HEK293 (cell line): Measurements from ENCODE around the gene KANK3.
A peak's percentile ranks its signal among the peaks of the same experiment; 100 is the strongest.

Experiments used
- CTCF ChIA-PET: fragments of 350-600 bp; formaldehyde crosslinking; extraction: SDS; loops from one replicate; lab custom pipeline; 2021; ENCODE audit warnings: antibody characterized with exemption; lab: Yijun Ruan, JAX
- POLR2A ChIA-PET: fragments of 300-600 bp; formaldehyde crosslinking; extraction: SDS; loops from one replicate; lab custom pipeline; 2020; ENCODE audit warnings: antibody characterized with exemption, inconsistent platforms; lab: Yijun Ruan, JAX
- H3K27ac ChIP-seq: fragments of 200-500 bp; sonication (Bioruptor generic); 2 replicates; pipeline ENCODE4 v1.5.1; 2014; ENCODE audit warnings: low read depth, low read length, control low read depth, inconsistent platforms; ENCODE audit errors: extremely low read depth
- H3K36me3 ChIP-seq, 2 experiments: fragments of 200-500 bp in 1 of 2; sonication (Bioruptor generic) in 1 of 2; 1 replicate in 1 of 2; 2 replicates in 1 of 2; pipeline ENCODE4 v1.5.1; 2014 to 2017; ENCODE audit warnings: inconsistent platforms in 2 of 2, low read length in 2 of 2; ENCODE audit not compliant: control insufficient read depth in 2 of 2, insufficient read depth in 1 of 2
- H3K4me1 ChIP-seq: fragments of 200-500 bp; sonication (Bioruptor generic); 2 replicates; pipeline ENCODE4 v1.5.1; 2014; ENCODE audit warnings: mild to moderate bottlenecking, low read length, inconsistent platforms; ENCODE audit not compliant: control insufficient read depth, insufficient read depth
- H3K4me3 ChIP-seq: 2 replicates; pipeline ENCODE4 v1.5.1; 2011; ENCODE audit warnings: low read depth, mild to moderate bottlenecking, control low read depth, low read length, moderate library complexity
- H3K9me3 ChIP-seq: fragments of 200-500 bp; sonication (Bioruptor generic); 2 replicates; pipeline ENCODE4 v1.5.1; 2014; ENCODE audit warnings: low read depth, low read length, inconsistent platforms; ENCODE audit not compliant: control insufficient read depth, insufficient read depth
- HIC1 ChIP-seq: fragments of 450-650 bp; formaldehyde crosslinking; IDR thresholded peaks from 2 replicates; pipeline ENCODE4 v1.5.1; 2016; ENCODE audit warnings: missing biosample characterization, missing genetic modification characterization
- KLF7 ChIP-seq: fragments of 450-650 bp; formaldehyde crosslinking; IDR thresholded peaks from 2 replicates; pipeline ENCODE4 v1.5.1; 2016; ENCODE audit warnings: missing biosample characterization, missing genetic modification characterization, borderline replicate concordance
- PRDM10 ChIP-seq: fragments of 450-650 bp; formaldehyde crosslinking; IDR thresholded peaks from 2 replicates; pipeline ENCODE4 v1.5.1; 2016; ENCODE audit warnings: missing biosample characterization, missing genetic modification characterization
- SETDB1 ChIP-seq: IDR thresholded peaks from one replicate; pipeline ENCODE4 v1.6.1; 2017; ENCODE audit warnings: mild to moderate bottlenecking, low read length, moderate library complexity, mixed read lengths; ENCODE audit not compliant: insufficient read length
- SP7 ChIP-seq: fragments of 450-650 bp; formaldehyde crosslinking; IDR thresholded peaks from 2 replicates; pipeline ENCODE4 v1.5.1; 2016; ENCODE audit warnings: missing biosample characterization, missing genetic modification characterization
- ZBTB48 ChIP-seq: fragments of 450-650 bp; formaldehyde crosslinking; IDR thresholded peaks from 2 replicates; pipeline ENCODE4 v1.5.1; 2016; ENCODE audit warnings: missing biosample characterization, missing genetic modification characterization
- ZEB2 ChIP-seq: fragments of 450-650 bp; formaldehyde crosslinking; IDR thresholded peaks from 2 replicates; pipeline ENCODE4 v1.5.1; 2016; ENCODE audit warnings: missing biosample characterization, missing genetic modification characterization
- ZNF148 ChIP-seq: fragments of 450-650 bp; formaldehyde crosslinking; IDR thresholded peaks from 2 replicates; pipeline ENCODE4 v1.5.0; 2017; ENCODE audit warnings: missing biosample characterization, missing genetic modification characterization, borderline replicate concordance
- ZNF311 ChIP-seq: fragments of 450-650 bp; formaldehyde crosslinking; IDR thresholded peaks from 2 replicates; pipeline ENCODE4 v1.5.1; 2017; ENCODE audit warnings: missing biosample characterization, missing genetic modification characterization, borderline replicate concordance
- ZNF398 ChIP-seq: fragments of 450-650 bp; formaldehyde crosslinking; IDR thresholded peaks from 2 replicates; pipeline ENCODE4 v1.5.1; 2017; ENCODE audit warnings: missing biosample characterization, missing genetic modification characterization
- ZNF48 ChIP-seq: fragments of 450-650 bp; formaldehyde crosslinking; IDR thresholded peaks from 2 replicates; pipeline ENCODE4 v1.5.1; 2016; ENCODE audit warnings: missing biosample characterization, missing genetic modification characterization
- ZNF544 ChIP-seq: fragments of 450-650 bp; formaldehyde crosslinking; IDR thresholded peaks from 2 replicates; pipeline ENCODE4 v1.5.0; 2017; ENCODE audit warnings: missing biosample characterization, missing genetic modification characterization
- ZNF621 ChIP-seq: fragments of 450-650 bp; formaldehyde crosslinking; IDR thresholded peaks from 2 replicates; pipeline ENCODE4 v1.5.1; 2017; ENCODE audit warnings: missing biosample characterization, missing genetic modification characterization
- ZNF629 ChIP-seq: fragments of 450-650 bp; formaldehyde crosslinking; IDR thresholded peaks from 2 replicates; pipeline ENCODE4 v1.5.1; 2017; ENCODE audit warnings: missing biosample characterization, missing genetic modification characterization
- ZNF645 ChIP-seq: fragments of 450-650 bp; formaldehyde crosslinking; IDR thresholded peaks from 2 replicates; pipeline ENCODE4; 2016; ENCODE audit warnings: missing biosample characterization, missing genetic modification characterization
- ZNF747 ChIP-seq: fragments of 450-650 bp; formaldehyde crosslinking; IDR thresholded peaks from 2 replicates; pipeline ENCODE4 v1.5.1; 2016; ENCODE audit warnings: missing biosample characterization, missing genetic modification characterization
- ZSCAN5A ChIP-seq: fragments of 450-650 bp; formaldehyde crosslinking; IDR thresholded peaks from 2 replicates; pipeline ENCODE4 v1.5.1; 2016; ENCODE audit warnings: missing biosample characterization, missing genetic modification characterization

KANK3 gene

GRCh38 chr19:8321986-8322637 lies 20.9 kb downstream of the KANK3 start (continued):
- no peak for TF ChIP-seq SETDB1
- TF ChIP-seq ZNF544 (tag by site-specific recombination): no peak
- no peak for TF ChIP-seq HIC1 (tag by site-specific recombination)
- TF ChIP-seq ZNF398 (tag by site-specific recombination): no peak
- no peak for TF ChIP-seq ZNF645 (tag by site-specific recombination)
- TF ChIP-seq ZNF311 (tag by site-specific recombination): no peak
- TF ChIP-seq, all 188 proteins: peak for 0

- H3K9me3 ChIP-seq: no peaks in the 10 kb centered on the region
- H3K27ac ChIP-seq: peak within 1 kb of the TSS; percentile 83
- peak within 1 kb of the TSS; percentile 97 for H3K4me3 ChIP-seq
- peaks cover 5% of the 10 kb centered on the region; the same call in 1 of the 2 replicates for H3K4me1 ChIP-seq
- ChIA-PET POLR2A (interaction anchor here (0.6 to 2.0 kb wide), 16 partner anchors 9 to 1252 kb away, joined by 3 to 22 read pairs (median 4); partner anchors contain the start of genes RAB11B, ZNF414 and ZNF557), CTCF (interaction anchor here (0.7 to 1.0 kb wide), 4 partner anchors 31 to 258 kb away, joined by 3 to 4 read pairs (median 3); no protein-coding TSS in a partner anchor)
- H3K36me3 ChIP-seq: peaks cover 7 to 40% of the 10 kb centered on the region in 2 experiments
- TF ChIP-seq ZNF148 (tag by site-specific recombination): 0 out of 2 replicates have a peak, but pooled peaks have one; percentile 26
- peak; percentile 19; the same call in 1 of the 2 replicates for TF ChIP-seq ZSCAN5A (tag by site-specific recombination)
- TF ChIP-seq ZNF48 (tag by site-specific recombination): no peak
- no peak for TF ChIP-seq PRDM10 (tag by site-specific recombination)
- TF ChIP-seq ZNF621 (tag by site-specific recombination): no peak
- peak; percentile 60; the same call in 1 of the 2 replicates for TF ChIP-seq ZEB2 (tag by site-specific recombination)
- TF ChIP-seq SP7 (tag by site-specific recombination): peak; percentile 69
- TF ChIP-seq ZNF645 (tag by site-specific recombination): 0 out of 2 replicates have a peak, but pooled peaks have one; percentile 26
- TF ChIP-seq ZBTB48 (tag by site-specific recombination): 0 out of 2 replicates have a peak, but pooled peaks have one; percentile 13
- TF ChIP-seq KLF7 (tag by site-specific recombination): no peak; the same call in 1 of the 2 replicates
- peak; percentile 95 for TF ChIP-seq ZNF629
- TF ChIP-seq ZNF747 (tag by site-specific recombination): no peak
These were observed 21.7 kb downstream of the KANK3 start, which contains the start of the genes NDUFA7 and RPS28 for GRCh38 chr19:8321067-8321985. TSS of gene NDUFA7 (minus strand) at chr19:8321375. CDS start at chr19:8321358, 17 bp downstream. TSS of gene RPS28 (plus strand) at chr19:8321496. CDS start at chr19:8321531, 35 bp downstream.
